GM23248 (cell line): ENCODE measurements around the gene TBC1D24. TPM values are rescaled to one million over a fixed set of nuclear protein-coding genes. Genes with fewer than 3 reads are reported as not detected.

ENCODE experiments used
- DNase-seq: peaks from one replicate; pipeline ENCODE4 v3.0.0-alpha.2; 2015
- H2AFZ ChIP-seq: fragments of 200-600 bp; sonication (generic); 2 replicates; pipeline ENCODE4 v1.6.1; 2016; ENCODE audit warnings: antibody characterized with exemption
- H3F3A ChIP-seq: fragments of 200-600 bp; sonication (generic); 2 replicates; pipeline ENCODE4 v1.6.1; 2016; ENCODE audit warnings: mild to moderate bottlenecking, antibody characterized with exemption, mixed run types; ENCODE audit not compliant: insufficient read depth
- H3K27ac ChIP-seq: fragments of 200-600 bp; sonication (generic); 2 replicates; pipeline ENCODE4 v1.5.1; 2016; ENCODE audit warnings: mild to moderate bottlenecking
- H3K27me3 ChIP-seq: fragments of 200-600 bp; sonication (generic); replicated peaks from 2 replicates; pipeline ENCODE4 v1.6.1; 2016; ENCODE audit warnings: mild to moderate bottlenecking; ENCODE audit not compliant: insufficient read depth
- H3K36me3 ChIP-seq: fragments of 200-600 bp; sonication (generic); 2 replicates; pipeline ENCODE4 v1.6.1; 2016; ENCODE audit warnings: low read depth, mild to moderate bottlenecking
- H3K4me1 ChIP-seq: fragments of 200-600 bp; sonication (generic); 2 replicates; pipeline ENCODE4 v1.6.1; 2016; ENCODE audit warnings: mild to moderate bottlenecking; ENCODE audit not compliant: insufficient read depth
- H3K4me2 ChIP-seq: fragments of 200-600 bp; sonication (generic); one replicate; pipeline ENCODE4 v1.6.1; 2016; ENCODE audit warnings: mild to moderate bottlenecking; ENCODE audit not compliant: unreplicated experiment
- H3K4me3 ChIP-seq: fragments of 200-600 bp; sonication (generic); 2 replicates; pipeline ENCODE4 v1.5.1; 2016; ENCODE audit warnings: mild to moderate bottlenecking
- H3K79me2 ChIP-seq: fragments of 200-600 bp; sonication (generic); 2 replicates; pipeline ENCODE4 v1.6.1; 2016; ENCODE audit warnings: mild to moderate bottlenecking; ENCODE audit not compliant: insufficient read depth
- H3K9ac ChIP-seq: fragments of 200-600 bp; sonication (generic); 2 replicates; pipeline ENCODE4 v1.6.1; 2016; ENCODE audit warnings: mild to moderate bottlenecking
- H3K9me2 ChIP-seq: fragments of 200-600 bp; sonication (generic); 2 replicates; pipeline ENCODE4 v1.6.1; 2016; ENCODE audit warnings: mixed run types, mild to moderate bottlenecking, moderate library complexity; ENCODE audit not compliant: insufficient read depth
- H3K9me3 ChIP-seq: fragments of 200-600 bp; sonication (generic); one replicate; pipeline ENCODE4 v1.6.1; 2017; ENCODE audit warnings: low read depth
- H4K20me1 ChIP-seq: fragments of 200-600 bp; sonication (generic); 2 replicates; pipeline ENCODE4 v1.6.0; 2016; ENCODE audit not compliant: insufficient read depth
- EZH2 ChIP-seq: fragments of 200-600 bp; sonication (generic); IDR thresholded peaks from 2 replicates; pipeline ENCODE4 v1.6.1; 2018; ENCODE audit warnings: antibody characterized with exemption, mild to moderate bottlenecking; ENCODE audit not compliant: insufficient read depth, poor library complexity, severe bottlenecking
- EZH2phosphoT487 ChIP-seq: fragments of 200-600 bp; sonication (generic); IDR thresholded peaks from 2 replicates; pipeline ENCODE4 v1.6.1; 2018; ENCODE audit warnings: antibody characterized with exemption, moderate library complexity, mild to moderate bottlenecking, low read depth; ENCODE audit not compliant: insufficient read depth
- WGBS, 2 experiments: methylation state at CpG; one replicate each; pipeline ENCODE4 v1.1.6; 2015 to 2017; ENCODE audit warnings: low lambda C conversion rate in 2 of 2, low coverage in 1 of 2; ENCODE audit errors: missing lambda C conversion rate in 2 of 2; 5-methylcytosine and 5-hydroxymethylcytosine counted together
- in situ Hi-C: fragments of 300-500 bp; cut with MboI; formaldehyde crosslinking; loops from 2 replicates; pipeline ENCODE4 v1.15.0; 2020
- polyA plus RNA-seq: library from polyadenylated mRNA; unstranded; fragments of >200 nt; fragmentation: Nextera tagmentation; extraction: Ambion mirVana; gene quantifications from 2 replicates; pipeline ENCODE4 v1.2.1, GENCODE V29; 2016
- total RNA-seq: library from RNA; depleted of rRNA; stranded (reverse); fragments of >200 nt; shearing (Covaris generic); gene quantifications from 2 replicates; pipeline ENCODE4 v1.2.3, GENCODE V29; 2014

TBC1D24 gene
- total and polyA plus RNA-seq, 2 experiments from 2014 or later, result 10.1 to 18.7 TPM

GRCh38 chr16:2457267-2457666 is 17.7 kb upstream of the TBC1D24 start:
- no peaks in the 10 kb centered on the region for H3K9me2 ChIP-seq
- H3F3A ChIP-seq, result no peaks in the 10 kb centered on the region
- H2AFZ ChIP-seq, result no peak overlapping the region
- H3K9me3 ChIP-seq, result no peaks in the 10 kb centered on the region
- no peaks in the 10 kb centered on the region for H3K79me2 ChIP-seq
- no peaks in the 10 kb centered on the region for H3K4me1 ChIP-seq
- no peaks in the 10 kb centered on the region for H3K27me3 ChIP-seq
- H4K20me1 ChIP-seq, result no peaks in the 10 kb centered on the region
- no peak for TF ChIP-seq EZH2phosphoT487
- no peak for TF ChIP-seq EZH2
- no peak for DNase-seq
- no peak overlapping the region for H3K4me3 ChIP-seq
- no peak overlapping the region for H3K27ac ChIP-seq
- WGBS, 2 experiments, result 70 to 72% methylated on average over 13 of the region's 13 CpGs
- no peaks in the 10 kb centered on the region for H3K36me3 ChIP-seq
- H3K9ac ChIP-seq, result no peak overlapping the region
- H3K4me2 ChIP-seq, result no peak overlapping the region
- in situ Hi-C loops, result no loop called here

GRCh38 chr16:2457946-2458345 is 17.0 kb upstream of the TBC1D24 start:
- H3K9me2 ChIP-seq, result no peaks in the 10 kb centered on the region
- H4K20me1 ChIP-seq, result no peaks in the 10 kb centered on the region
- no peaks in the 10 kb centered on the region for H3K79me2 ChIP-seq
- H3K4me2 ChIP-seq, result no peak overlapping the region
- H2AFZ ChIP-seq, result no peak overlapping the region
- no peaks in the 10 kb centered on the region for H3K36me3 ChIP-seq
- in situ Hi-C loops, result no loop called here
- TF ChIP-seq EZH2phosphoT487 (no peak), EZH2 (no peak)
- no peak overlapping the region for H3K4me3 ChIP-seq
- no peaks in the 10 kb centered on the region for H3K27me3 ChIP-seq
- H3K9ac ChIP-seq, result no peak overlapping the region
- WGBS, 2 experiments, result 78 to 88% methylated on average over 7 of the region's 7 CpGs
- no peaks in the 10 kb centered on the region for H3K4me1 ChIP-seq
- no peak for DNase-seq
- H3F3A ChIP-seq, result no peaks in the 10 kb centered on the region
- no peak overlapping the region for H3K27ac ChIP-seq
- no peaks in the 10 kb centered on the region for H3K9me3 ChIP-seq

GRCh38 chr16:2458887-2459646 is 15.9 kb upstream of the TBC1D24 start:
- Histone ChIP-seq H3K4me1 (no peaks in the 10 kb centered on the region), H3K9me3 (no peaks in the 10 kb centered on the region), H3K9ac (peak overlapping the region; percentile 76), H2AFZ (peak overlapping the region; percentile 94), H4K20me1 (no peaks in the 10 kb centered on the region), H3K27me3 (no peaks in the 10 kb centered on the region), H3F3A (no peaks in the 10 kb centered on the region), H3K79me2 (no peaks in the 10 kb centered on the region), H3K36me3 (no peaks in the 10 kb centered on the region), H3K9me2 (no peaks in the 10 kb centered on the region), H3K4me2 (peak overlapping the region; percentile 83), H3K4me3 (peak overlapping the region; percentile 78), H3K27ac (no peak overlapping the region)
- 23 to 40% methylated on average over 12 to 18 of the region's 18 CpGs for WGBS, 2 experiments
- in situ Hi-C loops, result no loop called here
- DNase-seq, result no peak
- TF ChIP-seq EZH2phosphoT487, result no peak
- no peak for TF ChIP-seq EZH2

- Histone ChIP-seq H3K79me2 (no peaks in the 10 kb centered on the region), H3K27me3 (no peaks in the 10 kb centered on the region), H3K4me2 (peak within 1 kb of the TSS; percentile 83), H3K9me3 (no peaks in the 10 kb centered on the region), H3K9ac (peak within 1 kb of the TSS; percentile 76), H3K4me3 (peak within 1 kb of the TSS; percentile 78), H3F3A (no peaks in the 10 kb centered on the region), H4K20me1 (no peaks in the 10 kb centered on the region), H3K4me1 (no peaks in the 10 kb centered on the region), H3K9me2 (no peaks in the 10 kb centered on the region), H3K36me3 (no peaks in the 10 kb centered on the region), H3K27ac (peak within 1 kb of the TSS; percentile 22; the same call in 1 of the 2 replicates), H2AFZ (peak within 1 kb of the TSS; percentile 94)
- in situ Hi-C loops, result no loop called here
- no peak for TF ChIP-seq EZH2
- no peak for TF ChIP-seq EZH2phosphoT487
- WGBS, 2 experiments, result 1 to 3% methylated on average over 49 to 59 of the region's 66 CpGs
- DNase-seq, result peak; percentile 98
These were observed 15.1 kb upstream of the TBC1D24 start, which contains the start of gene TEDC2 for GRCh38 chr16:2459647-2460390. TEDC2 (plus strand) TSS chr16:2460109; CDS start chr16:2460145, 36 bp downstream.
